Ovary (tissue), 3 donors: ENCODE results near the gene RYK.

Source experiments
- CTCF ChIP-seq, 3 donors: fragments of 450-650 bp in 2 of 3; fragments of 200-600 bp in 1 of 3; IDR thresholded peaks; one replicate each; pipeline versions ENCODE4 v1.5.1 to v1.8.0; 2016 to 2022; ENCODE audit warnings: antibody characterized with exemption in 3 of 3, mild to moderate bottlenecking in 1 of 3
- EP300 ChIP-seq: sonication (generic); formaldehyde crosslinking; IDR thresholded peaks from one replicate; pipeline ENCODE4 v1.6.1; 2017; ENCODE audit warnings: antibody characterized with exemption
- POLR2A ChIP-seq: fragments of 450-650 bp; IDR thresholded peaks from one replicate; pipeline ENCODE4 v1.6.1; 2017; ENCODE audit warnings: antibody characterized with exemption, mild to moderate bottlenecking, moderate library complexity
- donor health status: DM: no; HTN: no; CAD: no.

DNA sequence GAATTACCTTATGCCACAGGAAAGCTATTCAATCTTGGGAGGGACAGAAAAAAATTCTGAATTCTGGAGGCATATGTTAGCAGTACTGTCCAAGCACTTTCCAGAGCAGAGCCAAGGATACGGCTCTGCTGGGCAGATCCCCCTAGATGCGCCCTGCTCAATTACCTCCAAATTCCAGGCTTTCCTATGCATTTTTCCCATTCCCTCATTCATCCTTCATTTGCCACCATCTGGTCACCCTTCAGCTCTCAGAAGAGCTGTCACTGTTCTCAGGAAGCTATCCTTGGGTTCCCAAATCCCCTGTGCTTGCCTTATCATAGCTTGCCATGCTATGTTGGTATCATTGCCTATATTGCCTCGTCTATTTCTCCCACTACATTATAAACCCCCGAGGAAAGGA lies 45.2 kb downstream of the RYK start:
- no peak for TF ChIP-seq POLR2A
- no peak for TF ChIP-seq CTCF (IDR thresholded peaks at IDR 0.05)
- no peak for TF ChIP-seq EP300
